Fibroblast of the aortic adventitia (primary cell): Measurements from ENCODE around the gene CDH23. TPM values are rescaled to one million over a fixed set of nuclear protein-coding genes. Genes with fewer than 3 reads are reported as not detected.

Source experiments
- DNase-seq: peaks from one replicate; pipeline ENCODE4 v3.0.0-alpha.2; 2010; ENCODE audit warnings: low read depth
- H3K4me3 ChIP-seq: 2 replicates; pipeline ENCODE4 v1.5.1; 2011; ENCODE audit warnings: low read depth, mild to moderate bottlenecking, control low read depth, low read length, moderate library complexity
- CTCF ChIP-seq: IDR thresholded peaks from 2 replicates; pipeline ENCODE4 v1.5.1; 2011; ENCODE audit warnings: mild to moderate bottlenecking, low read length, control low read depth, inconsistent platforms; ENCODE audit not compliant: insufficient read depth
- total RNA-seq: library from RNA; depleted of rRNA; stranded (reverse); fragments of >200 nt; gene quantifications from 2 replicates; pipeline ENCODE4 v1.2.3, GENCODE V29; 2012; ENCODE audit warnings: low replicate concordance

The CDH23 gene
- total RNA-seq, 1 donor: 0.27 TPM

GRCh38 chr10:71767420-71768035 is 370.8 kb downstream of the CDH23 start:
- DNase-seq: peak; percentile 70
- no peak overlapping the region for H3K4me3 ChIP-seq
- TF ChIP-seq CTCF: no peak

GRCh38 chr10:71769279-71769823 is 372.6 kb downstream of the CDH23 start:
- no peak for DNase-seq
- no peak for TF ChIP-seq CTCF
- H3K4me3 ChIP-seq: peak overlapping the region; percentile 18

- H3K4me3 ChIP-seq: no peak overlapping the region
- TF ChIP-seq CTCF: no peak
- peak; percentile 49 for DNase-seq
Measured at GRCh38 chr10:71770255-71770654, 373.5 kb downstream of the CDH23 start.

- H3K4me3 ChIP-seq: no peak overlapping the region
- DNase-seq: no peak
- no peak for TF ChIP-seq CTCF
Measured at GRCh38 chr10:71770789-71771188, 374.1 kb downstream of the CDH23 start.

- no peak for TF ChIP-seq CTCF
- no peak overlapping the region for H3K4me3 ChIP-seq
- DNase-seq: no peak
Measured at GRCh38 chr10:71771204-71771603, 374.5 kb downstream of the CDH23 start.

GRCh38 chr10:71771821-71772617 is 375.3 kb downstream of the CDH23 start:
- peak; percentile 87 for DNase-seq
- peak overlapping the region; percentile 90 for H3K4me3 ChIP-seq
- TF ChIP-seq CTCF: no peak
